ENCODE measurements around the gene DBP.

- no peak for TF ChIP-seq POLR2A (IDR thresholded peaks at IDR 0.05)
- no peak for TF ChIP-seq CTCF (IDR thresholded peaks at IDR 0.05)
Measured at GRCh38 chr19:48595171-48595570, 42.0 kb downstream of the DBP start.

Data from prostate gland (tissue), 2 donors.